Measurements from ENCODE around the gene KNG1. TPM values are rescaled to one million over a fixed set of nuclear protein-coding genes. Genes with fewer than 3 reads are reported as not detected.

KNG1 gene
- total and polyA plus RNA-seq, 9 donors, result 0.23 to 0.52 (median 0.48) TPM; not detected in 6

- intact Hi-C loops (cut with DNase I), result no loop called here
- no peaks in the 10 kb centered on the region for H3K36me3 ChIP-seq
- H3K4me3 ChIP-seq, result no peak overlapping the region
- H3K27ac ChIP-seq, result no peak overlapping the region
- WGBS, 3 donors, result 81 to 88% (median 86%) methylated on average over 3 of the region's 3 CpGs
- no peaks in the 10 kb centered on the region for H3K4me1 ChIP-seq (ENCODE audit: insufficient read depth)
- no peaks in the 10 kb centered on the region for H3K27me3 ChIP-seq
- no peak for DNase-seq
- no peak for TF ChIP-seq CTCF (IDR thresholded peaks at IDR 0.05)
- TF ChIP-seq POLR2A (IDR thresholded peaks at IDR 0.05), result no peak
- TF ChIP-seq EP300 (IDR thresholded peaks at IDR 0.05), result no peak
- H3K9me3 ChIP-seq, result no peaks in the 10 kb centered on the region
Observed at GRCh38 chr3:186671051-186671450, 46.1 kb upstream of the KNG1 start.

GRCh38 chr3:186678604-186679003 is 38.6 kb upstream of the KNG1 start:
- H3K36me3 ChIP-seq, result no peaks in the 10 kb centered on the region
- no peak for DNase-seq
- no peak overlapping the region for H3K4me3 ChIP-seq
- no peak overlapping the region for H3K27ac ChIP-seq
- intact Hi-C loops (cut with DNase I), result no loop called here
- no peaks in the 10 kb centered on the region for H3K4me1 ChIP-seq (ENCODE audit: insufficient read depth)
- no peaks in the 10 kb centered on the region for H3K9me3 ChIP-seq
- no peak for TF ChIP-seq POLR2A (IDR thresholded peaks at IDR 0.05)
- TF ChIP-seq EP300 (IDR thresholded peaks at IDR 0.05), result no peak
- H3K27me3 ChIP-seq, result no peaks in the 10 kb centered on the region

- no peak for DNase-seq
- Histone ChIP-seq H3K36me3 (no peaks in the 10 kb centered on the region), H3K27me3 (no peaks in the 10 kb centered on the region), H3K4me1 (ENCODE audit: insufficient read depth) (no peaks in the 10 kb centered on the region), H3K9me3 (no peaks in the 10 kb centered on the region), H3K4me3 (no peak overlapping the region), H3K27ac (no peak overlapping the region)
- 44 to 59% (median 53%) methylated on average over 1 of the region's 1 CpG for WGBS, 3 donors
- TF ChIP-seq CTCF (IDR thresholded peaks at IDR 0.05) (no peak), POLR2A (IDR thresholded peaks at IDR 0.05) (no peak), EP300 (IDR thresholded peaks at IDR 0.05) (no peak)
- intact Hi-C loops (cut with DNase I), result no loop called here
Observed at GRCh38 chr3:186679151-186679550, 38.0 kb upstream of the KNG1 start.

GRCh38 chr3:186680869-186681268 is 36.3 kb upstream of the KNG1 start:
- 86 to 100% (median 96%) methylated on average over 1 of the region's 1 CpG for WGBS, 3 donors
- intact Hi-C loops (cut with DNase I), result no loop called here
- TF ChIP-seq POLR2A (IDR thresholded peaks at IDR 0.05) (no peak), EP300 (IDR thresholded peaks at IDR 0.05) (no peak), CTCF (IDR thresholded peaks at IDR 0.05) (no peak)

GRCh38 chr3:186682812-186683211 is 34.3 kb upstream of the KNG1 start:
- Histone ChIP-seq H3K27me3 (no peaks in the 10 kb centered on the region), H3K36me3 (no peaks in the 10 kb centered on the region), H3K27ac (no peak overlapping the region), H3K9me3 (peaks cover 0 to 3% of the 10 kb centered on the region in 2 donors), H3K4me1 (ENCODE audit: insufficient read depth) (no peaks in the 10 kb centered on the region), H3K4me3 (no peak overlapping the region)
- no peak for TF ChIP-seq EP300 (IDR thresholded peaks at IDR 0.05)
- no peak for TF ChIP-seq POLR2A (IDR thresholded peaks at IDR 0.05)
- no peak for TF ChIP-seq CTCF (IDR thresholded peaks at IDR 0.05)
- WGBS, 3 donors, result 46 to 52% (median 47%) methylated on average over 3 of the region's 3 CpGs
- intact Hi-C loops (cut with DNase I), result no loop called here
- DNase-seq, result no peak

More at GRCh38 chr3:186680869-186681268, 36.3 kb upstream of the KNG1 start:
- no peaks in the 10 kb centered on the region for H3K4me1 ChIP-seq (ENCODE audit: insufficient read depth)
- no peak overlapping the region for H3K4me3 ChIP-seq
- no peaks in the 10 kb centered on the region for H3K36me3 ChIP-seq
- no peak for DNase-seq
- no peak overlapping the region for H3K27ac ChIP-seq
- no peaks in the 10 kb centered on the region for H3K27me3 ChIP-seq
- peaks cover 0 to 3% of the 10 kb centered on the region in 2 donors for H3K9me3 ChIP-seq

Measured in ovary (tissue), 9 donors.